Heart left ventricle (tissue), 16 donors: ENCODE measurements around the gene TAF1D. TPM values are rescaled to one million over a fixed set of nuclear protein-coding genes. Genes with fewer than 3 reads are reported as not detected.

Source experiments
- ATAC-seq, 4 donors: fragments of 200-7000 bp; cut with Tn5 transposase; one replicate each; pipeline ENCODE4 v1.9.1; 2020 to 2022; ENCODE audit warnings: moderate library complexity in 4 of 4, mild to moderate bottlenecking in 3 of 4, moderate number of reproducible peaks in 1 of 4
- DNase-seq, 5 donors: peaks; one replicate each; pipeline ENCODE4 v3.0.0-alpha.2; 2020
- H3K27ac ChIP-seq, 12 donors: fragments of 200-600 bp; sonication (generic) in 4 of 12; one replicate each; pipeline versions ENCODE4 v1.5.0 to v1.8.0; 2016 to 2022; ENCODE audit warnings: mild to moderate bottlenecking in 2 of 12
- H3K27me3 ChIP-seq, 9 donors: fragments of 200-600 bp; sonication (generic) in 2 of 9; one replicate each; pipeline versions ENCODE4 v1.5.1 to v1.8.0; 2016 to 2022; ENCODE audit warnings: mild to moderate bottlenecking in 3 of 9
- H3K36me3 ChIP-seq, 9 donors: fragments of 200-600 bp; sonication (generic) in 2 of 9; one replicate each; pipeline versions ENCODE4 v1.5.0 to v1.8.0; 2018 to 2022; ENCODE audit warnings: mild to moderate bottlenecking in 2 of 9
- H3K4me1 ChIP-seq, 12 donors: fragments of 200-600 bp; sonication (generic) in 4 of 12; one replicate each; pipeline versions ENCODE4 v1.5.0 to v1.8.0; 2016 to 2022; ENCODE audit warnings: mild to moderate bottlenecking in 3 of 12
- H3K4me3 ChIP-seq, 12 donors: fragments of 200-600 bp; sonication (generic) in 4 of 12; one replicate each; pipeline versions ENCODE4 v1.5.0 to v1.8.0; 2017 to 2022; ENCODE audit warnings: mild to moderate bottlenecking in 9 of 12, moderate library complexity in 4 of 12
- H3K9me3 ChIP-seq, 12 donors: fragments of 200-600 bp; sonication (generic) in 4 of 12; one replicate each; pipeline versions ENCODE4 v1.5.0 to v1.8.0; 2016 to 2022; ENCODE audit warnings: mild to moderate bottlenecking in 1 of 12
- POLR2A ChIP-seq, 2 donors: fragments of 450-650 bp; IDR thresholded peaks; one replicate each; pipeline ENCODE4 v1.6.1; 2017; ENCODE audit warnings: antibody characterized with exemption in 2 of 2, mild to moderate bottlenecking in 2 of 2, moderate library complexity in 2 of 2
- WGBS, 4 donors: extraction: QIAGEN DNeasy Blood & Tissue Kit in 2 of 4; methylation state at CpG; one replicate each; pipeline versions ENCODE4 v1.1.5 to v1.1.7; 2013 to 2018; 5-methylcytosine and 5-hydroxymethylcytosine counted together
- intact Hi-C, 10 donors: fragments of 100-400 bp; cut with DNase I; formaldehyde crosslinking; loops; one replicate each; pipeline versions ENCODE4 v1.11.1 to v1.14.2; 2022
- polyA plus RNA-seq, 2 donors: library from polyadenylated mRNA; stranded (reverse); fragments of 200-250 nt; gene quantifications; one replicate each; pipeline ENCODE4 v1.2.3, GENCODE V29; 2013
- total RNA-seq, 9 donors: library from RNA; depleted of rRNA in 2 of 9; stranded (reverse); fragments of >200 nt in 2 of 9; fragmentation: NEBNext Ultra II Directional in 3 of 9; extraction: Animal tissue kit (Norgen Biotek cat#: 25700) in 3 of 9; gene quantifications; one replicate each; pipeline versions ENCODE4 v1.1.0 to v1.2.4, GENCODE V29; 2016 to 2023
- TF ChIP-seq, protein P1 (sequence below), 12 donors: fragments of 200-600 bp; sonication (generic) in 4 of 12; IDR thresholded peaks; one replicate each; pipeline versions ENCODE4 v1.5.0 to v1.8.0; 2018 to 2022; ENCODE audit warnings: antibody characterized with exemption in 12 of 12, mild to moderate bottlenecking in 5 of 12
- donor health status: ischemic (EF 13 %, LVEDD 7.1; RV severe dilation, severe dysfunction).
- donor health status: healthy with polysubstance abuse.
- donor health status: DM: no; HTN: yes; CAD: no.
- donor health status: DM: no; HTN: no; CAD: no.
- donor health status: ischemic (EF 25% LVEDD 6.9; RV normal size, moderate dysfunction).
- donor health status: ischemic (EF 25% LVEDD 5.7; RV mildly dilated, moderate dysfunction).
- donor health status: healthy.
- donor health status: DM: yes; HTN: yes; CAD: no.
- donor health status: ischemic (EF 35%, LVEDD 5.7; RV mildly dilated, moderate dysfunction).
- donor health status: nonischemic (EF 11% LVEDD 7.7; RV severe dilation, severe dysfunction).
- donor health status: DM: yes; HTN: yes; CAD: no.
- donor health status: PGD.
- donor health status: ischemic (EF 29% LVEDD 5.4; RV normal size, mild dysfunction).
- donor health status: nonischemic (EF 23%, LVEDD 6.1; RV moderate dilation, normal function).

The TAF1D gene
- total and polyA plus RNA-seq, 11 donors, result 17.0 to 57.6 (median 36.8) TPM

- H3K36me3 ChIP-seq, result peaks cover 0 to 94% (median 85%) of the 10 kb centered on the region in 9 donors
- ATAC-seq, result no peak
- H3K4me3 ChIP-seq, result no peak overlapping the region
- no peak overlapping the region for H3K27ac ChIP-seq
- H3K9me3 ChIP-seq, result no peaks in the 10 kb centered on the region
- TF ChIP-seq POLR2A (IDR thresholded peaks at IDR 0.05), result no peak
- TF ChIP-seq, protein P1, sequence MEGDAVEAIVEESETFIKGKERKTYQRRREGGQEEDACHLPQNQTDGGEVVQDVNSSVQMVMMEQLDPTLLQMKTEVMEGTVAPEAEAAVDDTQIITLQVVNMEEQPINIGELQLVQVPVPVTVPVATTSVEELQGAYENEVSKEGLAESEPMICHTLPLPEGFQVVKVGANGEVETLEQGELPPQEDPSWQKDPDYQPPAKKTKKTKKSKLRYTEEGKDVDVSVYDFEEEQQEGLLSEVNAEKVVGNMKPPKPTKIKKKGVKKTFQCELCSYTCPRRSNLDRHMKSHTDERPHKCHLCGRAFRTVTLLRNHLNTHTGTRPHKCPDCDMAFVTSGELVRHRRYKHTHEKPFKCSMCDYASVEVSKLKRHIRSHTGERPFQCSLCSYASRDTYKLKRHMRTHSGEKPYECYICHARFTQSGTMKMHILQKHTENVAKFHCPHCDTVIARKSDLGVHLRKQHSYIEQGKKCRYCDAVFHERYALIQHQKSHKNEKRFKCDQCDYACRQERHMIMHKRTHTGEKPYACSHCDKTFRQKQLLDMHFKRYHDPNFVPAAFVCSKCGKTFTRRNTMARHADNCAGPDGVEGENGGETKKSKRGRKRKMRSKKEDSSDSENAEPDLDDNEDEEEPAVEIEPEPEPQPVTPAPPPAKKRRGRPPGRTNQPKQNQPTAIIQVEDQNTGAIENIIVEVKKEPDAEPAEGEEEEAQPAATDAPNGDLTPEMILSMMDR (IDR thresholded peaks at IDR 0.05), result no peak
- intact Hi-C loops, result no loop called here
- DNase-seq, result no peak
- H3K4me1 ChIP-seq, result no peaks in the 10 kb centered on the region
- H3K27me3 ChIP-seq, result no peaks in the 10 kb centered on the region
These were observed 46.7 kb downstream of the TAF1D start for GRCh38 chr11:93694557-93694956.

DNA sequence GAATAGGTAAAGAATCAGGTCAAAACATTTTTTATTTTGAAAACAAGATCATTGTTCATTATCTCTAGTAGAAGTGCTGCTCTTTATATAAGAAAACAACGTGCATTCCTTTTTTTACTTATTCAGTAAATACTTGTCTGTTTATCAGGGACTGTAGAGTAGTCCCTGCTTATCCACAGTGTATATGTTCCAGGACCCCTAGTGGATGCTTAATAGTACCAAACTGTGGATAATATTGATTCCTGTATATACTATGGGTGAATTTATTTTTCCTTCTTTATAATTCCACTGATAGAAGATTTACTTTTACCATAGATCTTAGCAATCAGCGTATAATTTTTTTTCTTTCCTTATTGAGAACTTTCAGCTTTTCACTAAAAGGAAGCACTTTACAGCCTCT, 47.2 kb downstream of the TAF1D start:
- peaks cover 0 to 94% (median 85%) of the 10 kb centered on the region in 9 donors for H3K36me3 ChIP-seq
- H3K4me1 ChIP-seq, result no peaks in the 10 kb centered on the region
- H3K27me3 ChIP-seq, result no peaks in the 10 kb centered on the region
- DNase-seq, result no peak
- no peak for TF ChIP-seq POLR2A (IDR thresholded peaks at IDR 0.05)
- TF ChIP-seq, protein P1 (IDR thresholded peaks at IDR 0.05), result no peak
- no peak overlapping the region for H3K27ac ChIP-seq
- intact Hi-C loops, result no loop called here
- WGBS, 4 donors, result 88 to 95% (median 93%) methylated on average over 2 of the region's 2 CpGs
- ATAC-seq, result no peak
- no peaks in the 10 kb centered on the region for H3K9me3 ChIP-seq
- H3K4me3 ChIP-seq, result no peak overlapping the region

DNA sequence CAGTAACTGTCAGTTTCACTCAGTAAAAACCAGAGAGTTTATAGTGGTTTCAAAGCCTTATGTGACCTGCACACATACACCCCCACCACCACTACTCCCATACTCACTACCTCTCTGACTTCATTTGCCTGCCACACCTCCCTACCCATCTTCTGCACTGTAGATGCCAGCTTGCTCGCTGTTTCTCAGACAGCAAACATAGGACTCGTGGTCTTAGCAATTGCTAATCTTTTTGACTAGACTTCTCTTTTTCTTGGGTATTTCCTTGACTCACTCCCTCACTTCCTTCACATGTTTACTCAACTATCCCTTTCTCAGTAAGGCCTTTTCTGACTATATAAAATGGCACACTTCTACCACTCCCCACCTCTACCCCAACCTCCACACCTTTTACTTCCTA, 52.1 kb downstream of the TAF1D start:
- peaks cover 0 to 92% (median 77%) of the 10 kb centered on the region in 9 donors for H3K36me3 ChIP-seq
- intact Hi-C loops, result no loop called here
- TF ChIP-seq, protein P1 (IDR thresholded peaks at IDR 0.05), result no peak
- TF ChIP-seq POLR2A (IDR thresholded peaks at IDR 0.05), result no peak

GRCh38 chr11:93686812-93687211, 54.5 kb downstream of the TAF1D start:
- ATAC-seq (peak in 1 of 4 donors; percentile 63), DNase-seq (no peak)
- 53 to 74% (median 70%) methylated on average over 1 of the region's 1 CpG for WGBS, 4 donors
- Histone ChIP-seq H3K4me1 (no peaks in the 10 kb centered on the region), H3K27ac (peak overlapping the region in 3 of 12 donors; percentile 10 to 52 (median 20)), H3K9me3 (no peaks in the 10 kb centered on the region), H3K4me3 (no peak overlapping the region), H3K27me3 (no peaks in the 10 kb centered on the region), H3K36me3 (peaks cover 0 to 94% (median 80%) of the 10 kb centered on the region in 9 donors)
- no peak for TF ChIP-seq POLR2A (IDR thresholded peaks at IDR 0.05)
- TF ChIP-seq, protein P1 (IDR thresholded peaks at IDR 0.05), result no peak
- intact Hi-C loops, result no loop called here

More for the DNA sequence above, 52.1 kb downstream of the TAF1D start:
- Histone ChIP-seq H3K4me3 (no peak overlapping the region), H3K4me1 (no peaks in the 10 kb centered on the region), H3K27ac (no peak overlapping the region), H3K27me3 (no peaks in the 10 kb centered on the region), H3K9me3 (no peaks in the 10 kb centered on the region)
- ATAC-seq (no peak), DNase-seq (no peak)
- WGBS, 4 donors, result 69 to 95% (median 71%) methylated on average over 2 of the region's 2 CpGs
